ENCODE data around the gene CENPH. TPM values are rescaled to one million over a fixed set of nuclear protein-coding genes. Genes with fewer than 3 reads are reported as not detected.

The CENPH gene
- total and polyA plus RNA-seq, 2 of the 8 experiments (the other 6 are each of a cell fraction or from before 2014, with no cell fraction given) = 69.0 to 82.8 TPM

- H3K4me1 ChIP-seq (replicated peaks in 1 of 4; ENCODE audit: control insufficient read depth in 3 of 4, insufficient read depth in 4 of 4, low read length in 3 of 4) = peaks cover 0 to 7% (median 4%) of the 10 kb centered on the region in 4 experiments; a peak in 5 of 7 replicates
- no peak overlapping the region for H3K4ac ChIP-seq (replicated peaks; ENCODE audit: insufficient read length, low read depth, low read length)
- H2BK20ac ChIP-seq (ENCODE audit: low read length) = no peak overlapping the region
- peaks cover 8 to 35% of the 10 kb centered on the region in 2 experiments for H3K79me2 ChIP-seq (ENCODE audit: control insufficient read depth in 1 of 2, insufficient read depth in 2 of 2, low read length in 2 of 2)
- no peaks in the 10 kb centered on the region; the same call in 1 of the 2 replicates for H3K79me1 ChIP-seq (ENCODE audit: low read depth, low read length)
- peaks cover 4% of the 10 kb centered on the region; the same call in 1 of the 2 replicates for H3K23me2 ChIP-seq (ENCODE audit: low read depth, low read length)
- CTCF ChIA-PET (ENCODE audit: partially characterized antibody) = interaction anchor here (0.5 to 1.8 kb wide), 4 partner anchors 8 to 79 kb away, joined by 3 to 5 read pairs (median 4); no protein-coding TSS in a partner anchor
- no peak overlapping the region for H3K14ac ChIP-seq (ENCODE audit: insufficient read length)
- POLR2A ChIA-PET (ENCODE audit: partially characterized antibody) = interaction anchor here (1.2 to 8.1 kb wide), 8 partner anchors 9 to 74 kb away, joined by 3 to 128 read pairs (median 10); partner anchors contain the start of genes CDK7, CENPH and SLC30A5
- H4K8ac ChIP-seq (ENCODE audit: extremely low read depth, insufficient read depth, low read length) = no peak overlapping the region
- DNase-seq (ENCODE audit: low read depth in 1 of 2, low spot score in 2 of 2) (no peak), FAIRE-seq (no peak)
- H2AFZ ChIP-seq (ENCODE audit: low read length) = no peak overlapping the region
- no peak overlapping the region for H3K18ac ChIP-seq (ENCODE audit: extremely low read depth, low read length)
- H3K56ac ChIP-seq (replicated peaks; ENCODE audit: insufficient read length, low read depth, low read length) = no peak overlapping the region
- no peaks in the 10 kb centered on the region for H3K9me3 ChIP-seq (ENCODE audit: insufficient read depth in 2 of 2, low read depth in 1 of 2, low read length in 1 of 2)
- H3K27me3 ChIP-seq (replicated peaks in 1 of 4; ENCODE audit: control insufficient read depth in 3 of 4, extremely low read depth in 1 of 4, insufficient read depth in 3 of 4, low read length in 3 of 4) = no peaks in the 10 kb centered on the region
- peak overlapping the region; percentile 55 to 96 (median 95) for H3K9ac ChIP-seq (replicated peaks in 1 of 4; ENCODE audit: extremely low read depth in 1 of 4, low read depth in 3 of 4, low read length in 3 of 4)
- peaks cover 28 to 48% (median 41%) of the 10 kb centered on the region in 4 experiments for H3K36me3 ChIP-seq (ENCODE audit: control insufficient read depth in 2 of 4, insufficient read depth in 4 of 4, low read length in 3 of 4)
- peak overlapping the region; percentile 83 to 92 for H3K4me2 ChIP-seq (ENCODE audit: insufficient read depth in 1 of 2, low read depth in 2 of 2, low read length in 2 of 2)
- peak overlapping the region; percentile 57 for H4K5ac ChIP-seq (ENCODE audit: insufficient read length, low read depth, low read length)
- 39% methylated on average over 8 of the region's 8 CpGs; no CpG with 5 or more reads in 1 of the 2 experiments for WGBS, 2 experiments (ENCODE audit: extremely low coverage in 1 of 2, insufficient coverage in 1 of 2, insufficient read length in 1 of 2, insufficient replicate concordance in 2 of 2, low coverage in 1 of 2, low lambda C conversion rate in 2 of 2, missing lambda C conversion rate in 1 of 2)
- H3K4me3 ChIP-seq (ENCODE audit: extremely low read depth in 1 of 4, insufficient read depth in 2 of 4, low read depth in 3 of 4, low read length in 4 of 4) = peak overlapping the region; percentile 74 to 95 (median 88)
- H2BK12ac ChIP-seq (ENCODE audit: low read depth, low read length) = 0 out of 2 replicates have a peak overlapping the region, but pooled peaks have one; percentile 4
- no peak overlapping the region for H2BK120ac ChIP-seq (replicated peaks; ENCODE audit: low read depth, low read length)
- peaks cover under 1 to 1% of the 10 kb centered on the region in 2 experiments for H4K20me1 ChIP-seq (replicated peaks in 1 of 2; ENCODE audit: control insufficient read depth in 1 of 2, insufficient read depth in 2 of 2, low read length in 2 of 2)
- no peak overlapping the region for H3K23ac ChIP-seq (ENCODE audit: insufficient read length)
- H2BK15ac ChIP-seq (ENCODE audit: low read length) = no peak overlapping the region
- TF ChIP-seq BCL11A (IDR thresholded peaks at IDR 0.05; ENCODE audit: low read depth in 2 of 2, low read length in 2 of 2) = no peak
- no peak overlapping the region; the same call in 1 of the 2 replicates for H2BK5ac ChIP-seq (ENCODE audit: low read depth, low read length)
- no peak overlapping the region for H2AK5ac ChIP-seq (ENCODE audit: low read depth, low read length)
- no peak overlapping the region for H4K91ac ChIP-seq (replicated peaks; ENCODE audit: insufficient read length, low read length)
- peak overlapping the region; percentile 95 for H3K27ac ChIP-seq (ENCODE audit: low read depth, low read length)
Measured at GRCh38 chr5:69167929-69168328, 21.5 kb upstream of the CENPH start.

Data from H1 (cell line).